IPS-20b (cell line): ENCODE data around the gene B3GLCT.
"Not testable (repeated sequence)": the region's sequence is repeated elsewhere in the genome, so short reads cannot be mapped to it uniquely, and the experiment has no call there.

ENCODE experiments used
- H3K27ac ChIP-seq: one replicate; pipeline ENCODE4 v1.5.1; 2013; ENCODE audit warnings: low read length
- H3K27me3 ChIP-seq: 2 replicates; pipeline ENCODE4 v1.6.1; 2013; ENCODE audit warnings: mild to moderate bottlenecking, low read length, inconsistent platforms; ENCODE audit not compliant: insufficient read depth
- H3K36me3 ChIP-seq: 2 replicates; pipeline ENCODE4 v1.6.1; 2013; ENCODE audit warnings: low read depth, mild to moderate bottlenecking, inconsistent platforms, low read length, moderate library complexity; ENCODE audit not compliant: insufficient read depth
- H3K4me1 ChIP-seq: 2 replicates; pipeline ENCODE4 v1.6.1; 2013; ENCODE audit warnings: mild to moderate bottlenecking, control low read depth, inconsistent platforms, low read length, moderate library complexity; ENCODE audit not compliant: insufficient read depth
- H3K4me3 ChIP-seq: 2 replicates; pipeline ENCODE4 v1.5.1; 2013; ENCODE audit warnings: mild to moderate bottlenecking, low read length, inconsistent platforms
- H3K9ac ChIP-seq: 2 replicates; pipeline ENCODE4 v1.6.1; 2013; ENCODE audit warnings: low read depth, mild to moderate bottlenecking, inconsistent platforms, low read length, moderate library complexity
- H3K9me3 ChIP-seq: 2 replicates; pipeline ENCODE4 v1.6.1; 2013; ENCODE audit warnings: mild to moderate bottlenecking, low read depth, low read length, inconsistent platforms; ENCODE audit not compliant: insufficient read depth

The B3GLCT gene

GRCh38 chr13:31331068-31331467 is 131.3 kb downstream of the B3GLCT start:
- Histone ChIP-seq H3K9me3 (no peaks in the 10 kb centered on the region), H3K4me1 (0 out of 2 replicates have a peak, but pooled peaks cover 4% of the 10 kb centered on the region), H3K27me3 (no peaks in the 10 kb centered on the region), H3K4me3 (no peak overlapping the region), H3K9ac (no peak overlapping the region), H3K36me3 (no peaks in the 10 kb centered on the region), H3K27ac (no peak overlapping the region)

- Histone ChIP-seq H3K4me1 (no peaks in the 10 kb centered on the region), H3K36me3 (no peaks in the 10 kb centered on the region), H3K4me3 (no peak overlapping the region), H3K9me3 (peaks cover 6% of the 10 kb centered on the region), H3K27me3 (no peaks in the 10 kb centered on the region), H3K9ac (no peak overlapping the region), H3K27ac (no peak overlapping the region)
These were observed 134.8 kb downstream of the B3GLCT start for GRCh38 chr13:31334547-31334946.

- Histone ChIP-seq H3K4me3 (no peak overlapping the region), H3K4me1 (no peaks in the 10 kb centered on the region), H3K36me3 (no peaks in the 10 kb centered on the region), H3K9me3 (peaks cover 7% of the 10 kb centered on the region), H3K27me3 (no peaks in the 10 kb centered on the region), H3K9ac (no peak overlapping the region), H3K27ac (no peak overlapping the region)
These were observed 135.3 kb downstream of the B3GLCT start for GRCh38 chr13:31334994-31335557.

- H3K27me3 ChIP-seq, H3K9ac ChIP-seq, H3K4me3 ChIP-seq, H3K27ac ChIP-seq, H3K4me1 ChIP-seq, H3K36me3 ChIP-seq: not testable (repeated sequence)
- H3K9me3 ChIP-seq: peaks cover 13% of the 10 kb centered on the region
These were observed 139.8 kb downstream of the B3GLCT start for GRCh38 chr13:31339616-31340015.

GRCh38 chr13:31340848-31341247 is 141.1 kb downstream of the B3GLCT start:
- H3K9ac ChIP-seq: not testable (repeated sequence)

GRCh38 chr13:31346891-31347290 is 147.1 kb downstream of the B3GLCT start:
- Histone ChIP-seq H3K4me1 (no peaks in the 10 kb centered on the region), H3K36me3 (no peaks in the 10 kb centered on the region), H3K27ac (no peak overlapping the region), H3K9me3 (no peaks in the 10 kb centered on the region), H3K27me3 (no peaks in the 10 kb centered on the region), H3K4me3 (no peak overlapping the region), H3K9ac (no peak overlapping the region)

More at GRCh38 chr13:31340848-31341247, 141.1 kb downstream of the B3GLCT start:
- not testable (repeated sequence) for H3K4me1 ChIP-seq, H3K27me3 ChIP-seq, H3K4me3 ChIP-seq, H3K27ac ChIP-seq, H3K36me3 ChIP-seq
- peaks cover 13% of the 10 kb centered on the region for H3K9me3 ChIP-seq

- Histone ChIP-seq H3K9me3 (peaks cover 4% of the 10 kb centered on the region), H3K27ac (no peak overlapping the region), H3K36me3 (no peaks in the 10 kb centered on the region), H3K4me3 (no peak overlapping the region), H3K9ac (no peak overlapping the region), H3K27me3 (no peaks in the 10 kb centered on the region), H3K4me1 (no peaks in the 10 kb centered on the region)
These were observed 149.4 kb downstream of the B3GLCT start for GRCh38 chr13:31349156-31349555.

- H3K27me3 ChIP-seq: no peaks in the 10 kb centered on the region
These were observed 150.8 kb downstream of the B3GLCT start for GRCh38 chr13:31350560-31350959.

GRCh38 chr13:31351376-31351775 is 151.6 kb downstream of the B3GLCT start:
- no peaks in the 10 kb centered on the region for H3K36me3 ChIP-seq
- no peak overlapping the region for H3K9ac ChIP-seq

More at GRCh38 chr13:31350560-31350959, 150.8 kb downstream of the B3GLCT start:
- no peak overlapping the region for H3K9ac ChIP-seq
- H3K36me3 ChIP-seq: no peaks in the 10 kb centered on the region
- peaks cover 18% of the 10 kb centered on the region for H3K9me3 ChIP-seq
- no peak overlapping the region for H3K4me3 ChIP-seq
- H3K4me1 ChIP-seq: no peaks in the 10 kb centered on the region
- H3K27ac ChIP-seq: no peak overlapping the region

GRCh38 chr13:31352467-31352866 is 152.7 kb downstream of the B3GLCT start:
- H3K4me1 ChIP-seq: no peaks in the 10 kb centered on the region
- H3K27me3 ChIP-seq: no peaks in the 10 kb centered on the region
- peaks cover 36% of the 10 kb centered on the region for H3K9me3 ChIP-seq
- no peak overlapping the region for H3K9ac ChIP-seq
- no peak overlapping the region for H3K4me3 ChIP-seq
- H3K27ac ChIP-seq: no peak overlapping the region
- H3K36me3 ChIP-seq: no peaks in the 10 kb centered on the region

More at GRCh38 chr13:31351376-31351775, 151.6 kb downstream of the B3GLCT start:
- Histone ChIP-seq H3K27ac (no peak overlapping the region), H3K27me3 (no peaks in the 10 kb centered on the region), H3K9me3 (peaks cover 26% of the 10 kb centered on the region), H3K4me1 (no peaks in the 10 kb centered on the region), H3K4me3 (no peak overlapping the region)

GRCh38 chr13:31355001-31355400 is 155.2 kb downstream of the B3GLCT start:
- H3K9ac ChIP-seq: no peak overlapping the region
- H3K9me3 ChIP-seq: peaks cover 40% of the 10 kb centered on the region
- H3K27me3 ChIP-seq: no peaks in the 10 kb centered on the region
- H3K36me3 ChIP-seq: no peaks in the 10 kb centered on the region
- H3K4me1 ChIP-seq: no peaks in the 10 kb centered on the region
- no peak overlapping the region for H3K4me3 ChIP-seq
- H3K27ac ChIP-seq: no peak overlapping the region

- Histone ChIP-seq H3K9ac (no peak overlapping the region), H3K4me1 (no peaks in the 10 kb centered on the region), H3K27me3 (no peaks in the 10 kb centered on the region), H3K36me3 (no peaks in the 10 kb centered on the region), H3K4me3 (no peak overlapping the region), H3K27ac (no peak overlapping the region), H3K9me3 (peaks cover 40% of the 10 kb centered on the region)
These were observed 157.2 kb downstream of the B3GLCT start for GRCh38 chr13:31356991-31357390.
